ENCODE results near the gene EDC4. TPM values are rescaled to one million over a fixed set of nuclear protein-coding genes. Genes with fewer than 3 reads are reported as not detected.
"Not testable (repeated sequence)": the region's sequence is repeated elsewhere in the genome, so short reads cannot be mapped to it uniquely, and the experiment has no call there.

Gene EDC4
- total RNA-seq, 1 donor, result 85.1 TPM

GRCh38 chr16:67834242-67834614, 38.6 kb upstream of the EDC4 start:
- H3K4me3 ChIP-seq (ENCODE audit: low read depth, low read length), result peak overlapping the region; percentile 85
- DNase-seq (ENCODE audit: low read depth), result no peak
- no peak for TF ChIP-seq CTCF (IDR thresholded peaks at IDR 0.05; ENCODE audit: insufficient read depth, low read depth, low read length)

- H3K4me3 ChIP-seq (ENCODE audit: low read depth, low read length); DNase-seq (ENCODE audit: low read depth): not testable (repeated sequence)
These were observed 35.7 kb upstream of the EDC4 start for GRCh38 chr16:67837190-67837589.

- no peak for DNase-seq (ENCODE audit: low read depth)
- TF ChIP-seq CTCF (IDR thresholded peaks at IDR 0.05; ENCODE audit: insufficient read depth, low read depth, low read length), result no peak
- H3K4me3 ChIP-seq (ENCODE audit: low read depth, low read length), result no peak overlapping the region
These were observed 35.0 kb upstream of the EDC4 start for GRCh38 chr16:67837811-67838210.

- no peak for DNase-seq (ENCODE audit: low read depth)
- peak overlapping the region; percentile 99 for H3K4me3 ChIP-seq (ENCODE audit: low read depth, low read length)
- no peak for TF ChIP-seq CTCF (IDR thresholded peaks at IDR 0.05; ENCODE audit: insufficient read depth, low read depth, low read length)
These were observed 31.5 kb upstream of the EDC4 start for GRCh38 chr16:67841198-67841815.

- DNase-seq (ENCODE audit: low read depth), result peak; percentile 95
- H3K4me3 ChIP-seq (ENCODE audit: low read depth, low read length), result peak within 1 kb of the TSS; percentile 99
- peak; percentile 82 for TF ChIP-seq CTCF (IDR thresholded peaks at IDR 0.05; ENCODE audit: insufficient read depth, low read depth, low read length)
These were observed 30.9 kb upstream of the EDC4 start, which contains the start of gene THAP11 for GRCh38 chr16:67841816-67842508. Gene THAP11, plus strand, starts transcription at chr16:67842320. Its CDS starts 235 bp downstream, at chr16:67842555.

- peak; percentile 55 for DNase-seq (ENCODE audit: low read depth)
- TF ChIP-seq CTCF (IDR thresholded peaks at IDR 0.05; ENCODE audit: insufficient read depth, low read depth, low read length), result peak; percentile 33
- H3K4me3 ChIP-seq (ENCODE audit: low read depth, low read length), result peak overlapping the region; percentile 99
These were observed 30.1 kb upstream of the EDC4 start for GRCh38 chr16:67842509-67843342.

GRCh38 chr16:67843343-67843765, 29.5 kb upstream of the EDC4 start:
- TF ChIP-seq CTCF (IDR thresholded peaks at IDR 0.05; ENCODE audit: insufficient read depth, low read depth, low read length), result no peak
- no peak for DNase-seq (ENCODE audit: low read depth)
- H3K4me3 ChIP-seq (ENCODE audit: low read depth, low read length), result peak overlapping the region; percentile 99
